Suprapubic skin (tissue), 4 donors: Measurements from ENCODE around the gene DNAH12.

ENCODE experiments used
- CTCF ChIP-seq, 2 donors: fragments of 200-600 bp in 1 of 2; fragments of 450-650 bp in 1 of 2; sonication (generic) in 1 of 2; IDR thresholded peaks; one replicate each; pipeline ENCODE4 v1.5.1; 2016 to 2019; ENCODE audit warnings: antibody characterized with exemption in 2 of 2, mild to moderate bottlenecking in 1 of 2, moderate library complexity in 1 of 2
- EP300 ChIP-seq: sonication (generic); formaldehyde crosslinking; IDR thresholded peaks from one replicate; pipeline ENCODE4 v1.6.1; 2017; ENCODE audit warnings: antibody characterized with exemption
- POLR2AphosphoS5 ChIP-seq, 3 donors: sonication (generic); formaldehyde crosslinking; IDR thresholded peaks; one replicate each; pipeline ENCODE4 v1.6.1; 2017; ENCODE audit warnings: antibody characterized with exemption in 3 of 3

- TF ChIP-seq EP300 (no peak), CTCF (IDR thresholded peaks at IDR 0.05) (no peak), POLR2AphosphoS5 (IDR thresholded peaks at IDR 0.05) (no peak)
These were observed 286.5 kb downstream of the DNAH12 start for GRCh38 chr3:57257678-57258077.
